Glutamatergic neuron (in vitro differentiated cells): Measurements from ENCODE around the gene RIMBP3B. TPM values are rescaled to one million over a fixed set of nuclear protein-coding genes. Genes with fewer than 3 reads are reported as not detected.
"Not testable (repeated sequence)": the region's sequence is repeated elsewhere in the genome, so short reads cannot be mapped to it uniquely, and the experiment has no call there.

Source experiments
- DNase-seq: peaks from one replicate; pipeline ENCODE4 v3.0.0; 2022
- H3K27ac Mint-ChIP-seq: one replicate; pipeline ENCODE4 v1.8.0; 2020; ENCODE audit warnings: mild to moderate bottlenecking, mixed read lengths, inconsistent platforms; ENCODE audit not compliant: unreplicated experiment
- H3K27me3 Mint-ChIP-seq: one replicate; pipeline ENCODE4 v1.8.0; 2020; ENCODE audit warnings: mild to moderate bottlenecking, moderate library complexity, mixed read lengths, inconsistent platforms; ENCODE audit not compliant: unreplicated experiment
- H3K36me3 Mint-ChIP-seq: one replicate; pipeline ENCODE4 v1.8.0; 2020; ENCODE audit warnings: mild to moderate bottlenecking, mixed read lengths, inconsistent platforms; ENCODE audit not compliant: unreplicated experiment
- H3K4me1 Mint-ChIP-seq: one replicate; pipeline ENCODE4 v1.8.0; 2020; ENCODE audit warnings: mild to moderate bottlenecking, low read depth, mixed read lengths, inconsistent platforms; ENCODE audit not compliant: unreplicated experiment
- H3K4me3 Mint-ChIP-seq: one replicate; pipeline ENCODE4 v1.8.0; 2020; ENCODE audit warnings: mild to moderate bottlenecking, mixed read lengths, inconsistent platforms; ENCODE audit not compliant: unreplicated experiment
- H3K9me3 Mint-ChIP-seq: one replicate; pipeline ENCODE4 v1.8.0; 2020; ENCODE audit warnings: mild to moderate bottlenecking, moderate library complexity, mixed read lengths, inconsistent platforms; ENCODE audit not compliant: unreplicated experiment
- total RNA-seq: library from RNA; stranded (reverse); fragmentation: NEBNext Ultra II Directional; extraction: Animal tissue kit (Norgen Biotek cat#: 25700); gene quantifications from one replicate; pipeline ENCODE4 v1.2.1, GENCODE V29; 2021; ENCODE audit not compliant: unreplicated experiment

Gene RIMBP3B
- total RNA-seq, 1 donor from 2014 or later: 0.07 TPM

GRCh38 chr22:21424084-21424709 is 40.6 kb downstream of the RIMBP3B start:
- not testable (repeated sequence) for H3K36me3 Mint-ChIP-seq, H3K27ac Mint-ChIP-seq, H3K9me3 Mint-ChIP-seq, H3K27me3 Mint-ChIP-seq, H3K4me3 Mint-ChIP-seq, H3K4me1 Mint-ChIP-seq
- peak; percentile 12 for DNase-seq

- not testable (repeated sequence) for H3K27me3 Mint-ChIP-seq, H3K4me3 Mint-ChIP-seq, H3K27ac Mint-ChIP-seq, H3K9me3 Mint-ChIP-seq, DNase-seq, H3K4me1 Mint-ChIP-seq, H3K36me3 Mint-ChIP-seq
Measured at GRCh38 chr22:21434378-21435233, 51.1 kb downstream of the RIMBP3B start.

DNA sequence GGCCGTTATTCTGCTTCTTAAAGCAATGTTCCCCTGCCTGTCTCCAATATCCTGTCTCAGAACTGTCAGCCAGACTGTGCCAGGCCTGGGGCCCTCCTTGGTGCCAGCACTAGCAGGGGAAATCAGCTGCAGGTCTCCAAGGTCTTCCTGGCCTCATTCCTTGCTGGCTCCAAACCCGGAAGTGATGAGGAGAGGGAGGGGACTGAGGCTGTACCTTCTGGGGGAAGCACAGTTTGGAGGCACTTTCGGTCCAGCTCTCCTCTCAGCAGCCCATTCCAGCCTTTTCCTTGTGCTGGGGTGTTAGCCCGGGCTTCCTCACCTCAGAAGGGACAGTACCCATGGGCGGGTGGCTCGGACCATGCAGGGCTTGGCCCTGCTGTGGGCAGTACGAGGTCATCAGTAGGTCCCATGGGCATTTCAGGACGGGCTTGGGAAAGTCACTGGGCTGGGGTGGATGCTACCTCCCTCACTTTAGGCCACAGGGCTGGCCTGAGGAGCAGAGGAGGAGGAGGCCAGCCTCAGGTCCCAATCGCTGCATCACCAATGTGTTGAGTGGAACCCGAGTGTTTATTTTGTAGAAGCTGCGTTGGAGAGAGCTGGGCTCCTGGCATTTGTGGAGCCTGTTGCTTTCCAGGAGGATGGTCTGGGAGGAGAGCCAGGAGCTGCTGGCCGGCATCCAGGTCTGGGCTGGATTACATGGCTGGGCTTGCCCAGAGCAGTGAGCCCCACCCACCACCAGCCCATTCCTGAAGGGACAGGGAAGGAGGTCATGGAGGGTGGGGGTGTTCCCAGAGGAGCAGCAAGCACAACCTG is 52.7 kb downstream of the RIMBP3B start:
- H3K9me3 Mint-ChIP-seq, H3K4me3 Mint-ChIP-seq: not testable (repeated sequence)

DNA sequence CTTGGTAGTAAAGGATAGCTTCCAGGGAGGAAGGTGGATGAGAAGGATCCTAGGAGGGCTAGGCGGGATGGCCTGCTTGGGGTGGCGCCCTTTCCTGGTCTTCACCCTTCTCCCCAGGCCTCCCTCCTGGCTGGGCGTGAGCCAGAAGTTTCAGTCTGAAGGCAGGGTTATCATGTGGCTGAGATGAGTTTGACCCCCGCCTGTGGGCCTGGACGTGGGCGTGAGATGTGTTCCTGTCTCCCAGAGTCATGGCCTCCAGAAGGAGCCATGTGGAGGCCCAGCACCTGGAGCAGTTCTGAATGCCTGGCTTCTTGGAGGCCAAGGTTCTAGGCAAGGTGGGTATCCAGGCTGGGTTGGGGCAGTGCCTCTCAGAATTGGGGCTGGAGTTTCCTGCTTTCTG is 54.5 kb downstream of the RIMBP3B start:
- not testable (repeated sequence) for H3K4me1 Mint-ChIP-seq, H3K36me3 Mint-ChIP-seq, H3K9me3 Mint-ChIP-seq, H3K4me3 Mint-ChIP-seq, H3K27ac Mint-ChIP-seq, H3K27me3 Mint-ChIP-seq
- DNase-seq: peak; percentile 5

More for the DNA sequence above, 52.7 kb downstream of the RIMBP3B start:
- not testable (repeated sequence) for H3K27ac Mint-ChIP-seq, H3K27me3 Mint-ChIP-seq, H3K4me1 Mint-ChIP-seq, H3K36me3 Mint-ChIP-seq
- DNase-seq: peak; percentile 18

Other genes starting within 250 kb of the RIMBP3B start
- 60.7 TPM for gene HIC2, start 33.6 kb downstream of the RIMBP3B start, total RNA-seq
- gene TMEM191C, start 83.6 kb downstream of the RIMBP3B start, total RNA-seq: 11.5 TPM
- 0.22 TPM for gene RIMBP3C, start 167.7 kb downstream of the RIMBP3B start, total RNA-seq
- 55.9 TPM for gene UBE2L3, start 184.0 kb downstream of the RIMBP3B start, total RNA-seq
- 10.3 TPM for gene YDJC, start 246.3 kb downstream of the RIMBP3B start, total RNA-seq
- gene CCDC116, start 249.0 kb downstream of the RIMBP3B start, total RNA-seq: 0.71 TPM